T-helper 2 cell treated with Interferon-gamma antibody and Interleukin-4, amounts not matched to agents 5 μg/mL and 100 μg/mL, for 36 hours (primary cell): Measurements from ENCODE around the gene NME7.

Source experiments
- DNase-seq: peaks from one replicate; pipeline ENCODE4 v3.0.0; 2021; ENCODE audit warnings: low spot score
- H3K27ac Mint-ChIP-seq: one replicate; pipeline ENCODE4 v1.8.0; 2021; ENCODE audit warnings: mild to moderate bottlenecking, mixed read lengths
- H3K27me3 Mint-ChIP-seq: one replicate; pipeline ENCODE4 v1.8.0; 2021; ENCODE audit warnings: low read depth, mixed read lengths
- H3K36me3 Mint-ChIP-seq: one replicate; pipeline ENCODE4 v1.8.0; 2021; ENCODE audit warnings: low read depth, mixed read lengths
- H3K4me1 Mint-ChIP-seq: one replicate; pipeline ENCODE4 v1.8.0; 2021; ENCODE audit warnings: low read depth, mixed read lengths
- H3K4me3 Mint-ChIP-seq: one replicate; pipeline ENCODE4 v1.8.0; 2022; ENCODE audit warnings: mild to moderate bottlenecking, moderate library complexity, mixed read lengths
- H3K9me3 Mint-ChIP-seq: one replicate; pipeline ENCODE4 v1.8.0; 2021; ENCODE audit warnings: mixed read lengths

The NME7 gene

DNA sequence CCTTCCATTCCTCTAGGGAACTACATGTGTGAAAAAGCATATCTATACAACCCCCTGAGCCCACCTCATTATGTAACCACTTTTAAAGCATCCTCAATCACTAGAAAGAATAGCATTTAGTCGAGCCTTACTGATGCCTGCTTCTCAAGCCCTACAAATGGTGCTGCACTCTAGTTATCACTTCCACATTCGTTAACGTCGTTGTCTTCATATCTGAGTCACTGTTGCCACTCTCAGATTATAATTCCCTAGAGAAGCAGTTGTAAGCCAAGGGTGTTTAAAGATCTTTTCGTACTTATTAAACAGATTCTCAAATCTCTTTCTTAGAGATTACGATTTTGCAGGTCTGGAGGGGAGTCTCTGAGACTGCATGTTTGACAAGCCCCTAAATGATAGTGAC is 244.6 kb downstream of the NME7 start:
- Mint-ChIP-seq H3K4me3 (no peak overlapping the region), H3K27ac (no peak overlapping the region), H3K27me3 (no peaks in the 10 kb centered on the region), H3K36me3 (peaks cover 6% of the 10 kb centered on the region), H3K4me1 (no peaks in the 10 kb centered on the region), H3K9me3 (no peaks in the 10 kb centered on the region)
- DNase-seq, result no peak

DNA sequence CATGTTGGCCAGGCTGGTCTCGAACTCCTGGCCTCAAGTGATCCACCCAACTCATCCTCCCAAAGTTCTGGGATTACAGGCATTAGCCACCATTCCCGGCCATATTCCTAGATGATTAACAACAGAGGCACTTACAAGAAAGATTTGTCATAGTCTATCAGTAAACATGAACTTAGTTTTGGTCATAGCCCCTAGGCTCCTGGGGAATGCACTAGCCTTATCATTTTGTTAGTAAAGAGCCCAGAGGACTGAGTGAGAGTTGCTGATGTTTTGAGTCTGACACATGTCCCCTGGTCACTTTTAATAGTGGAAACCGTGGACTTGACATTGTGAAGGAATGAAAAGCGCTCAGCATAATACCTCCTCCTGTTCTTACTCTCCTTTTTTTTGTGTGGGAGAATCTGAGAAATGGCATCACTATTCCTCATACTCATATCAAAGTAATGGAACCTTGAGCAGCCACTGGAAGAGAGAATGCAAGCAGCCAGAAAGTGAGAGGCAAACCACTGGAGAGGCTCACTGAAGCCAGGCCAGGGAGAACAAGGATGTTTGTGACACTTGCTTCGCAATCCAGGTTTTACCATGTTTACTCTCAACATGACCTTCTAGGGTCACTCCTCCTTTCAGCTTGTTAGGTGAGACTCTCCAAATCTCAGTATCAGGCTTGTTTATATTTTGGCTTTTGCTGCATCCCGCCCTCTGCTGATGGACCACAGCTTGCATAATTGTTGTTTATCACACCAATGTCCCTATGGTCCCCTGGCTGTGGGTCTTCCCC is 246.3 kb downstream of the NME7 start:
- H3K36me3 Mint-ChIP-seq, result peaks cover 7% of the 10 kb centered on the region
- no peak for DNase-seq
- H3K27ac Mint-ChIP-seq, result no peak overlapping the region
- peaks cover under 1% of the 10 kb centered on the region for H3K4me1 Mint-ChIP-seq
- H3K9me3 Mint-ChIP-seq, result no peaks in the 10 kb centered on the region
- no peaks in the 10 kb centered on the region for H3K27me3 Mint-ChIP-seq
- no peak overlapping the region for H3K4me3 Mint-ChIP-seq

GRCh38 chr1:169120066-169120465 is 247.5 kb downstream of the NME7 start:
- no peak for DNase-seq
- Mint-ChIP-seq H3K27me3 (no peaks in the 10 kb centered on the region), H3K27ac (no peak overlapping the region), H3K9me3 (no peaks in the 10 kb centered on the region), H3K4me1 (peaks cover 4% of the 10 kb centered on the region), H3K36me3 (peaks cover 7% of the 10 kb centered on the region), H3K4me3 (no peak overlapping the region)

DNA sequence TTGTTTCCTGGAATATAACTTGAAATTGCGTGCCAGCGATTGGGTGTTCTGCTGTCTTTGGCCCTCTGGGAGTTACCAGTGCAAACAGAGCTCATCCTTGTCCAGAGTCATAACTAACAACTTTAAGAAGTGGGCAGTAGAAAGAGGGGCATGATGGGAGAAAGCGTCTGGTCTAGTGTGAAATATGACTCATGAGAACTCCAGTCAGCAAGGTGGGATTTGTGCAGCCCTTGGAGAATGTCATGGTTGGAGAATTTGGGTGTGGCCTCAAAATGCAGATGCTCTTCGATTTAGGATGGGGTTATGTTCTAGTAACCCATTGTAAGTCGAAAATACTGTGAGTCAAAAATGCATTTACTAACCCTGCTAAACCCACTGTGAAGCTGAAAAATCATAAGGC is 248.2 kb downstream of the NME7 start:
- Mint-ChIP-seq H3K27me3 (no peaks in the 10 kb centered on the region), H3K4me1 (peaks cover 4% of the 10 kb centered on the region), H3K27ac (no peak overlapping the region), H3K36me3 (peaks cover 6% of the 10 kb centered on the region), H3K4me3 (no peak overlapping the region), H3K9me3 (no peaks in the 10 kb centered on the region)
- DNase-seq, result no peak

DNA sequence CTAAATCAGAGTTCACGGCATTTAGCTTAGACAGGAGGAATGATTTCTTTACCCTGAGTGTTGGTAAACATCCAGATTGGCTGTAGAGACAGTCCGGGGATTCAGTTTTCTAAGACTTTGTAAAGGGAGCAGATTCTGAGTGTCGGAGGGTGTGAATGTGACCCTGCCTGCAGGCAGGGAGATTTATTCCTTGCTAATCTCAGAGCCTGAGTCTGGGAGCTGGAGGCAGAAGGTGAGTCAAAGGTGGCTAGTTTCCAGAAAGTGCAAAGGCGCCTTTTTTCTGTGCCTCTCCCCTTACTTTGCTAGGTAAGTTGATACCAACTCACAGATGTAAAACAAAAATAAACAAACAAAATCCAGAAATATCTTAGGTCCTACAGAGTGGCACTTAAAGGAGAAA is 249.4 kb downstream of the NME7 start:
- Mint-ChIP-seq H3K36me3 (peaks cover 7% of the 10 kb centered on the region), H3K27ac (no peak overlapping the region), H3K9me3 (no peaks in the 10 kb centered on the region), H3K4me3 (no peak overlapping the region), H3K4me1 (peaks cover 4% of the 10 kb centered on the region), H3K27me3 (no peaks in the 10 kb centered on the region)
- DNase-seq, result no peak

- peaks cover 4% of the 10 kb centered on the region for H3K4me1 Mint-ChIP-seq
- H3K9me3 Mint-ChIP-seq, result no peaks in the 10 kb centered on the region
- no peaks in the 10 kb centered on the region for H3K27me3 Mint-ChIP-seq
- DNase-seq, result no peak
- H3K27ac Mint-ChIP-seq, result no peak overlapping the region
- peaks cover 7% of the 10 kb centered on the region for H3K36me3 Mint-ChIP-seq
- H3K4me3 Mint-ChIP-seq, result no peak overlapping the region
Measured at GRCh38 chr1:169117599-169117998, 250.0 kb downstream of the NME7 start.

DNA sequence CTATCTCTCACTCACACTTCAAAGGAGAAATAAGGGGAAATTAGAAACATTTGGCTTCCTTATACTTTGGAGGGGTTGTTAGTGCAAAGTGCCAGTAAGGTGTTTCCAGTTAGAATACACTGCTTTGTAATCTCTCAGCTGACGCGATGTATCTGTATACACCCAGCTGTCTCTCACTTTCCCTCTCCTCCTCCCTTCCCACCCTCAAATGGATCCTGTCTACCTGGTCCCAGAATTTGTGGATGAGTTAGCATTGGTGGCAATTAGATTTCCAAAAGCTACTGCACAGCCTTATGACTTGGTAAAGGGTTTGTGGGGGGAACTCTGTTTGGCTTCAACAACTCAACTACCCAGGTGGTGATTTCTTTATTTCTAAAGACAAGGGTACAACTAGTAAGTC is 250.6 kb downstream of the NME7 start:
- H3K27ac Mint-ChIP-seq, result no peak overlapping the region
- peaks cover 4% of the 10 kb centered on the region for H3K4me1 Mint-ChIP-seq
- no peaks in the 10 kb centered on the region for H3K27me3 Mint-ChIP-seq
- H3K36me3 Mint-ChIP-seq, result peaks cover 12% of the 10 kb centered on the region
- H3K4me3 Mint-ChIP-seq, result no peak overlapping the region
- no peaks in the 10 kb centered on the region for H3K9me3 Mint-ChIP-seq
- DNase-seq, result no peak

DNA sequence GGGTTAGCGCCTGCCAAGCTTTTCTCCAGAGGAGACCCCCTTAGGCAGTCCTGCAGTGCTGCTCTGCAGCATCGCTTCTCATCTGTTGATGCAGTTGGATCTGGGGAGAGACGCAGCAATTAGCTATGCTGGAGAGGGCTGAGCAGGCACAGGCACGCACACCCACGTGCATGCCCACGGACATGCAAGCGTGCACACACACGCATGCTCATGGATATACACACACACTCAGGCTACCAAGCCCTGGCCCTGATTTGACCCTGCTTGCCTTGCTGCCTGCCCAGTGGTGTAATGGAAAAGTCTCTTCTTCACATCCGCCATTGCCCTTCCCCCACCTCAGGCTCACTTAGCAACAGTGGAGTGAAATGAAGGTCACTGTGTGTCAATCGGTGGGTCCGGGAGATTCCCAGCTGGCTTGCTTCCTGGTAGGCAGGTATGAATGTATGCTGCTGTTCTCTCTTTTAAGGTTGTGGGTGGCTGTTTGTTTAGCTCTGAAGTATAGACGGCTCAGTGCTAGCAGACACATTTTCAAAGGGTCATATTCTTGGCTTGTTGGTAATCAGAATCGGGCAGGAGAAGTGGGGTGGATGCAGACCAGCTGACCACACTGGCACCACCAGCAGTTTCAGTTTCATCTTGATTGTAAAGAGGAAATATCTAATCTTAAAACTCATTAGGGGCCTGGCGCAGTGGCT is 251.6 kb downstream of the NME7 start:
- Mint-ChIP-seq H3K9me3 (no peaks in the 10 kb centered on the region), H3K36me3 (peaks cover 17% of the 10 kb centered on the region), H3K27ac (no peak overlapping the region), H3K4me1 (peaks cover 7% of the 10 kb centered on the region), H3K4me3 (no peak overlapping the region), H3K27me3 (no peaks in the 10 kb centered on the region)
- DNase-seq, result no peak

GRCh38 chr1:169113613-169114119 is 253.9 kb downstream of the NME7 start:
- H3K36me3 Mint-ChIP-seq, result peaks cover 18% of the 10 kb centered on the region
- DNase-seq, result no peak
- H3K9me3 Mint-ChIP-seq, result no peaks in the 10 kb centered on the region
- H3K27me3 Mint-ChIP-seq, result no peaks in the 10 kb centered on the region
- no peak overlapping the region for H3K27ac Mint-ChIP-seq
- no peak overlapping the region for H3K4me3 Mint-ChIP-seq
- H3K4me1 Mint-ChIP-seq, result peaks cover 25% of the 10 kb centered on the region

GRCh38 chr1:169112241-169112640 is 255.4 kb downstream of the NME7 start:
- peaks cover 38% of the 10 kb centered on the region for H3K4me1 Mint-ChIP-seq
- DNase-seq, result no peak
- no peak overlapping the region for H3K4me3 Mint-ChIP-seq
- peaks cover 18% of the 10 kb centered on the region for H3K36me3 Mint-ChIP-seq
- no peak overlapping the region for H3K27ac Mint-ChIP-seq
- peaks cover 11% of the 10 kb centered on the region for H3K27me3 Mint-ChIP-seq
- H3K9me3 Mint-ChIP-seq, result no peaks in the 10 kb centered on the region

DNA sequence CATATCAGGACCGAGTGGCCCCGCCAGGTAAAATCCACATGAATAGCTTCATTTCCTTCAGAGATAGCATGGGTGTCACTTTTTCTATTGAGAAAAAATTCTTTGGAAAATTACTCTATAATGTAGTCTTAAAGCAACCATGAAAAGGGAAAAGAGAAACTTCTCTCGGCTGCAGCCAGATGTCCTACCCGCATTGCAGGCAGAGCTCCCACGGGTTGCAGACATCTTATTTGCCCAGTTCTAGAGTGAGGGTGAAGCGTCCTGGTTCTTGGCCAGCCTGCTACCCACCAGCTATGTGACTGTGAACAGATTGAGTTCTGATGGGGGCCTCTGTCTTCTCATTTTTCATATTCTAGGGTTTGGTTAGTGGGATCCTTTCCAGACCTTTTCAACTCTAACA is 256.1 kb downstream of the NME7 start:
- H3K4me3 Mint-ChIP-seq, result no peak overlapping the region
- peaks cover 18% of the 10 kb centered on the region for H3K36me3 Mint-ChIP-seq
- DNase-seq, result no peak
- H3K27ac Mint-ChIP-seq, result no peak overlapping the region
- H3K4me1 Mint-ChIP-seq, result peaks cover 40% of the 10 kb centered on the region
- peaks cover 14% of the 10 kb centered on the region for H3K27me3 Mint-ChIP-seq
- H3K9me3 Mint-ChIP-seq, result no peaks in the 10 kb centered on the region

DNA sequence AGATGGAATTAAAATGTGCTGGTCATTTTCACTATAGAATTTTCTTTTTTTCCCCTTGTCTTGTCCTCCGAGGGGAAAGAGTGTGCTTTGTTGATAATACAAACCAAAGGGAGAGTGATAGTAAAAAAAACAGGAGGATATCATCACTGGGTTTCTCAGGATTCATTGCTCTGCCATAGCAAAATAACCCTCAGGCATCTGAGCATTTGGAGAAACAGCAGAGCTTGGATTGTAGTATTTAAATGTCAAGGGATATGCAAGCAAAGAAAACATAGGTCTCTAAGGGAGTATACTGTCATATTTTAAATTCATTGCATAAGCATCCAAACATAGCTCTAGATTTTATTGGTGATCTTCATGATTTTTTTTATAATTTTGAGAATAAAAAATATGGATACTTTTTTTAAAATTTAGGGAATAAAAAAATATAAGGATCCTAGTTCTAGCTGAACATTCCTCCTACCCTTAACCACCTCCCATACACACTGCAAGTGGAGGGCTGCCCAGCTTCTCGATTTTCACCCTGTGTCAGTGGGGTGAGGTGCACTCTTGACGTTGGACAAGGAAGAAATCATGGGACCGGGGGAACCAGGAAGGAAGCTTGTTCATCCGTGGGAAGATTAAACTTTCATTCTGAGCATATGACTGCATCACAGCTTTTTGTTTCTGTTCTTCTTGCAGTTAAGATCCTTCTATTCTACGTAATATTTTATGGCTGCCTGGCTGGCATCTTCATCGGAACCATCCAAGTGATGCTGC is 256.7 kb downstream of the NME7 start:
- Mint-ChIP-seq H3K4me1 (peaks cover 37% of the 10 kb centered on the region), H3K27me3 (peaks cover 14% of the 10 kb centered on the region), H3K4me3 (peak overlapping the region; percentile 37), H3K9me3 (no peaks in the 10 kb centered on the region), H3K27ac (no peak overlapping the region), H3K36me3 (peaks cover 14% of the 10 kb centered on the region)
- DNase-seq, result no peak

- no peak for DNase-seq
- Mint-ChIP-seq H3K4me3 (peak overlapping the region; percentile 37), H3K36me3 (peaks cover 14% of the 10 kb centered on the region)
Measured at GRCh38 chr1:169110236-169110635, 257.4 kb downstream of the NME7 start.

DNA sequence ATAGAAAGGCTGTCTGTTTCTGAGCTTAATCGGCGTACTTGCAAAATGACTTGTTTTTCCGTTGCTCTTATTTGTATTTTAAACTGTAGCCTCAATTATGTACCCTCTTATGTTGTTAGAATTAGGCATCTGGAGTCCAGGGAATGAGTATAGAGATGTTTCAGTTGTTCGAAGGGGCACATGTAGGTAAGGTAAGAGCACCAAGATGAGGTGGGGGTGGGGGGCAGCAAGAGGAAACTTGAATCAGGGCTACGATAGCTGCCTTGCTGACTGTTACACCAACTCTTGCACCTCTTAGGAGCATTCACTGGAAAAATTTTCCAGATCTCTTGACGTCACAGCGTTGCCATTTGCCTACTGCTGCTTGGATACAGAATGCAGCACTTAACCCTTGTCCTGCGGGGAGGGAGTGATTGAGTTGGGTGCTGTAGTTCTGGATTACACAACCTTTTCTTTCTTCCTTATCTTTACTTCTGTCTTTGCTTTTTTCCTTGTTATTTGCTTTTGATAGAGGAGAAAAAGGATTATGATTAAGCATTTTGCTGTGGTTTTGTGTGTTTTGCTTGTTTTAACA is 257.9 kb downstream of the NME7 start:
- Mint-ChIP-seq H3K9me3 (no peaks in the 10 kb centered on the region), H3K27ac (no peak overlapping the region), H3K4me1 (peaks cover 37% of the 10 kb centered on the region), H3K4me3 (peak overlapping the region; percentile 37), H3K36me3 (peaks cover 14% of the 10 kb centered on the region), H3K27me3 (peaks cover 14% of the 10 kb centered on the region)
- no peak for DNase-seq

More at GRCh38 chr1:169110236-169110635, 257.4 kb downstream of the NME7 start:
- Mint-ChIP-seq H3K27ac (no peak overlapping the region), H3K4me1 (peaks cover 37% of the 10 kb centered on the region), H3K27me3 (peaks cover 14% of the 10 kb centered on the region), H3K9me3 (no peaks in the 10 kb centered on the region)
